Hepatocyte (in vitro differentiated cells): ENCODE results near the gene CACTIN. TPM values are rescaled to one million over a fixed set of nuclear protein-coding genes. Genes with fewer than 3 reads are reported as not detected.

Experiments
- DNase-seq: peaks from one replicate; pipeline ENCODE4 v3.0.0-alpha.2; 2016; ENCODE audit warnings: low spot score
- H2AFZ ChIP-seq: fragments of 200-600 bp; sonication (generic); 2 replicates; pipeline ENCODE4 v1.6.0; 2016; ENCODE audit warnings: antibody characterized with exemption, mild to moderate bottlenecking
- H3K27ac ChIP-seq: fragments of 200-600 bp; sonication (generic); 2 replicates; pipeline ENCODE4 v1.5.1; 2016; ENCODE audit warnings: mild to moderate bottlenecking
- H3K27me3 ChIP-seq: fragments of 200-600 bp; sonication (generic); 2 replicates; pipeline ENCODE4 v1.6.1; 2016
- H3K36me3 ChIP-seq: fragments of 200-600 bp; sonication (generic); replicated peaks from 2 replicates; pipeline ENCODE4 v1.5.1; 2016; ENCODE audit warnings: low read depth; ENCODE audit not compliant: insufficient read depth
- H3K4me1 ChIP-seq: fragments of 200-600 bp; sonication (generic); 2 replicates; pipeline ENCODE4 v1.5.1; 2016; ENCODE audit warnings: mild to moderate bottlenecking, moderate library complexity; ENCODE audit not compliant: insufficient read depth
- H3K4me2 ChIP-seq: fragments of 200-600 bp; sonication (generic); 2 replicates; pipeline ENCODE4 v1.6.0; 2016
- H3K4me3 ChIP-seq: fragments of 200-600 bp; sonication (generic); 2 replicates; pipeline ENCODE4 v1.5.1; 2016; ENCODE audit warnings: mild to moderate bottlenecking
- H3K79me2 ChIP-seq: fragments of 200-600 bp; sonication (generic); 2 replicates; pipeline ENCODE4 v1.6.0; 2017; ENCODE audit warnings: mild to moderate bottlenecking
- H3K9me2 ChIP-seq: fragments of 200-600 bp; sonication (generic); replicated peaks from 2 replicates; pipeline ENCODE4 v1.6.0; 2017; ENCODE audit warnings: mild to moderate bottlenecking; ENCODE audit not compliant: insufficient read depth
- H3K9me3 ChIP-seq: fragments of 200-600 bp; sonication (generic); 2 replicates; pipeline ENCODE4 v1.5.1; 2016; ENCODE audit warnings: low read depth, mild to moderate bottlenecking
- H4K20me1 ChIP-seq: fragments of 200-600 bp; sonication (generic); 2 replicates; pipeline ENCODE4 v1.6.0; 2016; ENCODE audit warnings: mild to moderate bottlenecking; ENCODE audit not compliant: insufficient read depth, poor library complexity, severe bottlenecking
- CTCF ChIP-seq: fragments of 200-600 bp; sonication (generic); IDR thresholded peaks from 2 replicates; pipeline ENCODE4 v1.5.1; 2016; ENCODE audit warnings: antibody characterized with exemption, mild to moderate bottlenecking; ENCODE audit not compliant: poor library complexity
- EZH2 ChIP-seq: fragments of 200-600 bp; sonication (generic); IDR thresholded peaks from 2 replicates; pipeline ENCODE4 v1.6.1; 2016; ENCODE audit warnings: antibody characterized with exemption, mild to moderate bottlenecking, borderline replicate concordance
- EZH2phosphoT487 ChIP-seq: fragments of 200-600 bp; sonication (generic); IDR thresholded peaks from one replicate; pipeline ENCODE4 v1.6.1; 2018; ENCODE audit warnings: antibody characterized with exemption, mild to moderate bottlenecking, low read depth, moderate library complexity; ENCODE audit not compliant: unreplicated experiment, severe bottlenecking
- WGBS: methylation state at CpG from one replicate; pipeline ENCODE4 v1.1.6; 2016; ENCODE audit warnings: low lambda C conversion rate; ENCODE audit errors: missing lambda C conversion rate; 5-methylcytosine and 5-hydroxymethylcytosine counted together
- polyA plus RNA-seq: library from polyadenylated mRNA; unstranded; fragments of >200 nt; fragmentation: Nextera tagmentation; extraction: Ambion mirVana; gene quantifications from 2 replicates; pipeline ENCODE4 v1.2.1, GENCODE V29; 2016
- total RNA-seq: library from RNA; depleted of rRNA; stranded (reverse); fragments of >200 nt; gene quantifications from 2 replicates; pipeline ENCODE4 v1.2.3, GENCODE V29; 2014

CACTIN gene
- total and polyA plus RNA-seq, 2 experiments from 2014 or later = 15.7 to 18.3 TPM

GRCh38 chr19:3608750-3609322 lies 17.8 kb downstream of the CACTIN start:
- no peak for TF ChIP-seq CTCF
- no peak for TF ChIP-seq EZH2
- TF ChIP-seq EZH2phosphoT487 = no peak
- no peaks in the 10 kb centered on the region for H3K36me3 ChIP-seq
- peaks cover 27% of the 10 kb centered on the region for H3K27me3 ChIP-seq
- WGBS = 95% methylated on average over 16 of the region's 21 CpGs
- no peaks in the 10 kb centered on the region for H3K9me2 ChIP-seq
- H3K4me3 ChIP-seq = no peak overlapping the region
- H3K4me2 ChIP-seq = no peak overlapping the region
- H3K4me1 ChIP-seq = peaks cover 17% of the 10 kb centered on the region
- no peak for DNase-seq
- H3K9me3 ChIP-seq = no peaks in the 10 kb centered on the region
- H3K79me2 ChIP-seq = no peaks in the 10 kb centered on the region
- no peak overlapping the region for H2AFZ ChIP-seq
- H3K27ac ChIP-seq = no peak overlapping the region
- no peaks in the 10 kb centered on the region for H4K20me1 ChIP-seq

- Histone ChIP-seq H3K4me2 (peak overlapping the region; percentile 82), H2AFZ (no peak overlapping the region), H3K27ac (peak overlapping the region; percentile 53), H3K9me3 (no peaks in the 10 kb centered on the region), H3K27me3 (peaks cover 27% of the 10 kb centered on the region), H3K4me1 (peaks cover 17% of the 10 kb centered on the region), H4K20me1 (no peaks in the 10 kb centered on the region), H3K36me3 (no peaks in the 10 kb centered on the region), H3K79me2 (no peaks in the 10 kb centered on the region), H3K4me3 (no peak overlapping the region), H3K9me2 (no peaks in the 10 kb centered on the region)
- no peak for TF ChIP-seq CTCF
- no peak for TF ChIP-seq EZH2phosphoT487
- TF ChIP-seq EZH2 = no peak
- DNase-seq = no peak
- 58% methylated on average over 3 of the region's 3 CpGs for WGBS
Measured at GRCh38 chr19:3608079-3608641, 18.4 kb downstream of the CACTIN start.

GRCh38 chr19:3607303-3608078 lies 19.1 kb downstream of the CACTIN start:
- peaks cover 17% of the 10 kb centered on the region for H3K4me1 ChIP-seq
- no peaks in the 10 kb centered on the region for H3K9me2 ChIP-seq
- H3K4me2 ChIP-seq = peak overlapping the region; percentile 82
- no peak for DNase-seq
- no peak overlapping the region for H3K4me3 ChIP-seq
- whole genome bisulfite sequencing = 38% methylated on average over 16 of the region's 22 CpGs
- H3K27me3 ChIP-seq = peaks cover 27% of the 10 kb centered on the region
- no peaks in the 10 kb centered on the region for H3K36me3 ChIP-seq
- H4K20me1 ChIP-seq = no peaks in the 10 kb centered on the region
- no peak for TF ChIP-seq EZH2
- no peak for TF ChIP-seq CTCF
- TF ChIP-seq EZH2phosphoT487 = no peak
- no peaks in the 10 kb centered on the region for H3K9me3 ChIP-seq
- peak overlapping the region; percentile 53 for H3K27ac ChIP-seq
- H3K79me2 ChIP-seq = no peaks in the 10 kb centered on the region
- H2AFZ ChIP-seq = peak overlapping the region; percentile 40
